H1 (cell line): ENCODE results near the gene LAPTM4A. TPM values are rescaled to one million over a fixed set of nuclear protein-coding genes. Genes with fewer than 3 reads are reported as not detected.

ENCODE experiments used
- CTCF ChIA-PET: fragments of 300-600 bp; sonication (Branson Sonifier 250); formaldehyde crosslinking; loops from one replicate; lab custom pipeline; 2021; ENCODE audit not compliant: partially characterized antibody; lab: Charles Lee
- POLR2A ChIA-PET: fragments of 300-600 bp; sonication (Branson Sonifier 250); formaldehyde crosslinking; loops from one replicate; lab custom pipeline; 2021; ENCODE audit warnings: inconsistent platforms; ENCODE audit not compliant: partially characterized antibody; lab: Charles Lee
- DNase-seq, 2 experiments: peaks; one replicate each; pipeline versions ENCODE4 v3.0.0 to v3.0.0-alpha.2; 2010 to 2022; ENCODE audit warnings: low spot score in 2 of 2, low read depth in 1 of 2, mixed read lengths in 1 of 2
- FAIRE-seq: peaks from 2 replicates; lab custom pipeline; 2011; peaks lifted over from hg19 to GRCh38; lab: Jason Lieb, UNC
- H2AFZ ChIP-seq: 2 replicates; pipeline ENCODE4 v1.8.1; 2012; ENCODE audit warnings: low read length, inconsistent platforms
- H2AK5ac ChIP-seq: 2 replicates; pipeline ENCODE4 v1.6.1; 2013; ENCODE audit warnings: low read depth, low read length
- H2BK120ac ChIP-seq: replicated peaks from 2 replicates; pipeline ENCODE3; 2013; ENCODE audit warnings: low read depth, low read length, inconsistent platforms
- H2BK12ac ChIP-seq: 2 replicates; pipeline ENCODE4 v1.6.1; 2013; ENCODE audit warnings: low read depth, low read length
- H2BK15ac ChIP-seq: 2 replicates; pipeline ENCODE4 v1.6.1; 2013; ENCODE audit warnings: low read length
- H2BK20ac ChIP-seq: 2 replicates; pipeline ENCODE4 v1.6.1; 2013; ENCODE audit warnings: low read length
- H2BK5ac ChIP-seq: 2 replicates; pipeline ENCODE4 v1.6.1; 2013; ENCODE audit warnings: low read depth, low read length
- H3K14ac ChIP-seq: 2 replicates; pipeline ENCODE4 v1.6.1; 2013; ENCODE audit warnings: inconsistent platforms; ENCODE audit not compliant: insufficient read length
- H3K18ac ChIP-seq: 2 replicates; pipeline ENCODE4 v1.6.1; 2013; ENCODE audit warnings: low read length; ENCODE audit errors: extremely low read depth
- H3K23ac ChIP-seq: 2 replicates; pipeline ENCODE4 v1.6.1; 2013; ENCODE audit warnings: inconsistent platforms; ENCODE audit not compliant: insufficient read length
- H3K23me2 ChIP-seq: 2 replicates; pipeline ENCODE4 v1.6.1; 2013; ENCODE audit warnings: low read depth, low read length
- H3K27ac ChIP-seq: 2 replicates; pipeline ENCODE4 v1.6.1; 2011; ENCODE audit warnings: low read depth, low read length, inconsistent platforms
- H3K27me3 ChIP-seq, 4 experiments: replicated peaks in 1 of 4; 1 replicate in 1 of 4; 2 replicates in 3 of 4; pipeline versions ENCODE4 v1.6.1 to v1.8.1; 2011 to 2013; ENCODE audit warnings: low read length in 3 of 4, mild to moderate bottlenecking in 3 of 4, inconsistent platforms in 2 of 4, mixed read lengths in 2 of 4, moderate library complexity in 1 of 4; ENCODE audit not compliant: control insufficient read depth in 3 of 4, insufficient read depth in 3 of 4; ENCODE audit errors: extremely low read depth in 1 of 4
- H3K36me3 ChIP-seq, 4 experiments: 2 replicates each; pipeline versions ENCODE4 v1.6.1 to v1.8.1; 2011 to 2013; ENCODE audit warnings: mild to moderate bottlenecking in 4 of 4, low read length in 3 of 4, moderate library complexity in 2 of 4, control low read depth in 1 of 4, inconsistent platforms in 1 of 4; ENCODE audit not compliant: insufficient read depth in 4 of 4, control insufficient read depth in 2 of 4
- H3K4ac ChIP-seq: replicated peaks from 2 replicates; pipeline ENCODE3; 2013; ENCODE audit warnings: low read length, low read depth, mixed read lengths, inconsistent platforms; ENCODE audit not compliant: insufficient read length
- H3K4me1 ChIP-seq, 4 experiments: replicated peaks in 1 of 4; 1 replicate in 1 of 4; 2 replicates in 3 of 4; pipeline versions ENCODE4 v1.6.1 to v1.8.1; 2011 to 2013; ENCODE audit warnings: low read length in 3 of 4, inconsistent platforms in 2 of 4, mixed read lengths in 1 of 4; ENCODE audit not compliant: insufficient read depth in 4 of 4, control insufficient read depth in 3 of 4
- H3K4me2 ChIP-seq, 2 experiments: 2 replicates each; pipeline versions ENCODE4 v1.6.1 to v1.8.1; 2011 to 2013; ENCODE audit warnings: low read depth in 2 of 2, low read length in 2 of 2, control low read depth in 1 of 2, inconsistent platforms in 1 of 2, mild to moderate bottlenecking in 1 of 2; ENCODE audit not compliant: insufficient read depth in 1 of 2
- H3K4me3 ChIP-seq, 4 experiments: fragments of 200-600, 300-600 bp in 1 of 4; sonication (generic), shearing (Covaris generic), sonication (Bioruptor Twin) in 1 of 4; 2 replicates each; pipeline versions ENCODE4 v1.5.1 to v1.8.1; 2011 to 2016; ENCODE audit warnings: low read length in 4 of 4, low read depth in 3 of 4, control low read depth in 2 of 4, inconsistent platforms in 2 of 4, mild to moderate bottlenecking in 2 of 4, mixed read lengths in 1 of 4, moderate library complexity in 1 of 4; ENCODE audit not compliant: insufficient read depth in 2 of 4; ENCODE audit errors: extremely low read depth in 1 of 4
- H3K56ac ChIP-seq: replicated peaks from 2 replicates; pipeline ENCODE3; 2013; ENCODE audit warnings: low read depth, mild to moderate bottlenecking, mixed read lengths, low read length, inconsistent platforms; ENCODE audit not compliant: insufficient read length
- H3K79me1 ChIP-seq: 2 replicates; pipeline ENCODE4 v1.6.1; 2013; ENCODE audit warnings: low read depth, low read length, control low read depth
- H3K79me2 ChIP-seq, 2 experiments: 2 replicates each; pipeline versions ENCODE4 v1.6.1 to v1.8.1; 2012 to 2013; ENCODE audit warnings: low read length in 2 of 2, mild to moderate bottlenecking in 2 of 2, inconsistent platforms in 1 of 2; ENCODE audit not compliant: insufficient read depth in 2 of 2, control insufficient read depth in 1 of 2
- H3K9ac ChIP-seq, 4 experiments: replicated peaks in 1 of 4; 1 replicate in 1 of 4; 2 replicates in 3 of 4; pipeline versions ENCODE4 v1.6.1 to v1.8.1; 2011 to 2013; ENCODE audit warnings: low read depth in 3 of 4, low read length in 3 of 4, control low read depth in 2 of 4, mild to moderate bottlenecking in 2 of 4, moderate library complexity in 2 of 4, inconsistent platforms in 1 of 4; ENCODE audit errors: extremely low read depth in 1 of 4
- H3K9me3 ChIP-seq, 2 experiments: 2 replicates each; pipeline versions ENCODE4 v1.6.1 to v1.8.1; 2012 to 2013; ENCODE audit warnings: mild to moderate bottlenecking in 2 of 2, moderate library complexity in 2 of 2, control low read depth in 1 of 2, inconsistent platforms in 1 of 2, low read depth in 1 of 2, low read length in 1 of 2, mixed read lengths in 1 of 2; ENCODE audit not compliant: insufficient read depth in 2 of 2
- H4K20me1 ChIP-seq, 2 experiments: replicated peaks in 1 of 2; 2 replicates each; pipeline versions ENCODE3 to v1.8.1; 2011 to 2013; ENCODE audit warnings: inconsistent platforms in 2 of 2, low read length in 2 of 2, mild to moderate bottlenecking in 1 of 2; ENCODE audit not compliant: insufficient read depth in 2 of 2, control insufficient read depth in 1 of 2
- H4K5ac ChIP-seq: 2 replicates; pipeline ENCODE4 v1.6.1; 2013; ENCODE audit warnings: low read length, low read depth, mixed read lengths, inconsistent platforms; ENCODE audit not compliant: insufficient read length
- H4K8ac ChIP-seq: 2 replicates; pipeline ENCODE4 v1.8.0; 2013; ENCODE audit warnings: mild to moderate bottlenecking, moderate library complexity, low read length, inconsistent platforms; ENCODE audit not compliant: insufficient read depth; ENCODE audit errors: extremely low read depth
- H4K91ac ChIP-seq: replicated peaks from 2 replicates; pipeline ENCODE3; 2013; ENCODE audit warnings: low read length, mixed read lengths, inconsistent platforms; ENCODE audit not compliant: insufficient read length
- CTCF ChIP-seq, 3 experiments: IDR thresholded peaks; 1 replicate in 2 of 3; 2 replicates in 1 of 3; pipeline versions ENCODE4 v1.5.1 to v1.6.1; 2011; ENCODE audit warnings: low read length in 3 of 3, mild to moderate bottlenecking in 3 of 3, inconsistent platforms in 2 of 3, low read depth in 1 of 3, moderate library complexity in 1 of 3; ENCODE audit not compliant: insufficient read depth in 1 of 3; ENCODE audit errors: control extremely low read depth in 1 of 3
- RAD21 ChIP-seq, 2 experiments: IDR thresholded peaks in 1 of 2; conservative IDR thresholded peaks in 1 of 2; 2 replicates each; pipeline ENCODE4 v1.6.1; 2011; ENCODE audit warnings: low read depth in 2 of 2, low read length in 2 of 2, improper control_type of control experiment in 1 of 2, inconsistent platforms in 1 of 2, mild to moderate bottlenecking in 1 of 2, moderate library complexity in 1 of 2
- SP1 ChIP-seq: IDR thresholded peaks from 2 replicates; pipeline ENCODE4 v1.6.1; 2011; ENCODE audit warnings: low read depth, low read length
- WGBS, 2 experiments: shearing (Covaris generic) in 1 of 2; methylation state at CpG; one replicate each; pipeline versions ENCODE4 v1.1.6 to v1.1.7; 2013 to 2015; ENCODE audit warnings: low lambda C conversion rate in 2 of 2, mixed read lengths in 2 of 2, inconsistent platforms in 1 of 2, low coverage in 1 of 2, missing lambda C conversion rate in 1 of 2; ENCODE audit not compliant: insufficient replicate concordance in 2 of 2, insufficient coverage in 1 of 2, insufficient read length in 1 of 2; ENCODE audit errors: extremely low coverage in 1 of 2, missing lambda C conversion rate in 1 of 2; 5-methylcytosine and 5-hydroxymethylcytosine counted together
- polyA plus RNA-seq, 7 experiments: library from polyadenylated mRNA; depleted of rRNA in 3 of 7; stranded (reverse) in 5 of 7; unstranded in 2 of 7; fragments of >200 nt in 5 of 7; fragments of 200-250 nt in 2 of 7; gene quantifications; 1 replicate in 5 of 7; 2 replicates in 1 of 7; 4 replicates in 1 of 7; pipeline versions ENCODE4 v1.2.1 to v1.2.3, GENCODE V29; 2011 to 2013; ENCODE audit warnings: missing spikeins in 2 of 7, mixed read lengths in 2 of 7
- total RNA-seq: library from RNA; stranded (reverse); fragmentation: NEBNext Ultra II Directional; extraction: Animal tissue kit (Norgen Biotek cat#: 25700); gene quantifications from 2 replicates; pipeline ENCODE4 v1.2.1, GENCODE V29; 2021

The LAPTM4A gene
- total and polyA plus RNA-seq, 2 of the 8 experiments (the other 6 are each of a cell fraction or from before 2014, with no cell fraction given): 193 to 419 TPM

- 26% methylated on average over 2 of the region's 2 CpGs; no CpG with 5 or more reads in 1 of the 2 experiments for WGBS, 2 experiments
- H3K79me2 ChIP-seq: no peaks in the 10 kb centered on the region
- no peak overlapping the region for H2BK5ac ChIP-seq
- no peak overlapping the region for H2AK5ac ChIP-seq
- no peak for TF ChIP-seq SP1
- peak in 2 of 3 experiments; percentile 39 to 44; a peak in 2 of 4 replicates for TF ChIP-seq CTCF (IDR thresholded peaks at IDR 0.05; ENCODE audit: control extremely low read depth in 1 of 3, insufficient read depth in 1 of 3, low read depth in 1 of 3, low read length in 3 of 3)
- peak; percentile 37 to 52 for TF ChIP-seq RAD21 (IDR thresholded peaks at IDR 0.05 in 1 of 2, conservative IDR thresholded peaks at IDR 0.05 in 1 of 2; ENCODE audit: low read depth in 2 of 2, low read length in 2 of 2)
- peaks cover 0 to 13% (median 7%) of the 10 kb centered on the region in 4 experiments; a peak in 3 of 7 replicates for H3K4me1 ChIP-seq
- H4K8ac ChIP-seq: no peak overlapping the region
- no peaks in the 10 kb centered on the region for H3K79me1 ChIP-seq
- no peak overlapping the region for H3K27ac ChIP-seq
- H2BK120ac ChIP-seq: no peak overlapping the region
- no peaks in the 10 kb centered on the region for H3K36me3 ChIP-seq
- no peak overlapping the region for H3K56ac ChIP-seq
- no peak overlapping the region for H3K4me2 ChIP-seq
- DNase-seq (no peak), FAIRE-seq (no peak)
- CTCF ChIA-PET: interaction anchor here (0.6 to 9.4 kb wide), 61 partner anchors 8 to 646 kb away, joined by 3 to 125 read pairs (median 5); partner anchors contain the start of genes LAPTM4A and WDR35
- no peak overlapping the region for H3K4ac ChIP-seq
- no peak overlapping the region for H4K91ac ChIP-seq
- H2AFZ ChIP-seq: no peak overlapping the region
- POLR2A ChIA-PET: interaction anchor here (0.6 to 1.4 kb wide), 6 partner anchors 12 to 117 kb away, joined by 3 to 4 read pairs (median 3); partner anchors contain the start of gene LAPTM4A
- H2BK12ac ChIP-seq: no peak overlapping the region
- H3K23ac ChIP-seq: no peak overlapping the region
- no peak overlapping the region for H3K9ac ChIP-seq
- peaks cover 9% of the 10 kb centered on the region; the same call in 1 of the 2 replicates for H3K23me2 ChIP-seq
- H2BK15ac ChIP-seq: no peak overlapping the region
- no peak overlapping the region for H3K4me3 ChIP-seq
- 0 out of 4 replicates have a peak, but pooled peaks cover 0 to 2% of the 10 kb centered on the region in 2 experiments for H3K9me3 ChIP-seq
- no peak overlapping the region for H3K18ac ChIP-seq
- no peaks in the 10 kb centered on the region for H4K20me1 ChIP-seq
- H3K14ac ChIP-seq: no peak overlapping the region
- no peak overlapping the region for H2BK20ac ChIP-seq
- H3K27me3 ChIP-seq: peaks cover 0 to 23% (median 14%) of the 10 kb centered on the region in 4 experiments; a peak in 6 of 7 replicates
- no peak overlapping the region for H4K5ac ChIP-seq
Observed at GRCh38 chr2:20015482-20016083, 35.8 kb downstream of the LAPTM4A start.
